Muscle layer of colon (tissue), 2 donors: ENCODE measurements around the gene ADPRHL1.

Experiments
- H3K27ac ChIP-seq: one replicate; pipeline ENCODE4 v1.7.0; 2013; ENCODE audit warnings: low read depth, mild to moderate bottlenecking, low read length, moderate library complexity
- H3K27me3 ChIP-seq, 2 donors: one replicate each; pipeline ENCODE4 v1.7.0; 2013; ENCODE audit warnings: low read length in 2 of 2, mild to moderate bottlenecking in 2 of 2; ENCODE audit not compliant: insufficient read depth in 2 of 2, control insufficient read depth in 1 of 2
- H3K36me3 ChIP-seq: one replicate; pipeline ENCODE4 v1.7.0; 2013; ENCODE audit warnings: mild to moderate bottlenecking, low read length; ENCODE audit not compliant: insufficient read depth
- H3K4me1 ChIP-seq: one replicate; pipeline ENCODE4 v1.7.0; 2013; ENCODE audit warnings: mild to moderate bottlenecking, low read length; ENCODE audit not compliant: insufficient read depth
- H3K4me3 ChIP-seq, 2 donors: one replicate each; pipeline ENCODE4 v1.7.0; 2013; ENCODE audit warnings: low read length in 2 of 2, low read depth in 1 of 2, mild to moderate bottlenecking in 1 of 2, moderate library complexity in 1 of 2
- H3K9ac ChIP-seq: one replicate; pipeline ENCODE4 v1.7.0; 2013; ENCODE audit warnings: low read length
- H3K9me3 ChIP-seq: one replicate; pipeline ENCODE4 v1.7.0; 2013; ENCODE audit warnings: mild to moderate bottlenecking, low read length
- donor health status: abdominal sarcoma.
- donor health status: Adenocarcinoma of cecum.

ADPRHL1 gene

GRCh38 chr13:113358653-113359190 lies 94.6 kb downstream of the ADPRHL1 start:
- H3K36me3 ChIP-seq, result no peaks in the 10 kb centered on the region
- no peaks in the 10 kb centered on the region for H3K4me1 ChIP-seq
- H3K4me3 ChIP-seq, result no peak overlapping the region
- no peak overlapping the region for H3K9ac ChIP-seq
- H3K9me3 ChIP-seq, result no peaks in the 10 kb centered on the region
- H3K27ac ChIP-seq, result no peak overlapping the region
- no peaks in the 10 kb centered on the region for H3K27me3 ChIP-seq

GRCh38 chr13:113357529-113357928 lies 95.8 kb downstream of the ADPRHL1 start:
- Histone ChIP-seq H3K27ac (no peak overlapping the region), H3K9ac (no peak overlapping the region), H3K36me3 (no peaks in the 10 kb centered on the region), H3K4me1 (no peaks in the 10 kb centered on the region), H3K9me3 (no peaks in the 10 kb centered on the region), H3K4me3 (no peak overlapping the region), H3K27me3 (no peaks in the 10 kb centered on the region)

- Histone ChIP-seq H3K9me3 (no peaks in the 10 kb centered on the region), H3K9ac (no peak overlapping the region), H3K4me1 (no peaks in the 10 kb centered on the region), H3K27ac (no peak overlapping the region), H3K27me3 (no peaks in the 10 kb centered on the region), H3K36me3 (no peaks in the 10 kb centered on the region), H3K4me3 (no peak overlapping the region)
These were observed 96.7 kb downstream of the ADPRHL1 start for GRCh38 chr13:113356596-113356995.

GRCh38 chr13:113355621-113356020 lies 97.7 kb downstream of the ADPRHL1 start:
- no peaks in the 10 kb centered on the region for H3K36me3 ChIP-seq
- no peak overlapping the region for H3K4me3 ChIP-seq
- no peaks in the 10 kb centered on the region for H3K4me1 ChIP-seq
- H3K9ac ChIP-seq, result no peak overlapping the region
- H3K27me3 ChIP-seq, result no peaks in the 10 kb centered on the region
- H3K9me3 ChIP-seq, result no peaks in the 10 kb centered on the region
- no peak overlapping the region for H3K27ac ChIP-seq

- Histone ChIP-seq H3K27ac (no peak overlapping the region), H3K4me1 (no peaks in the 10 kb centered on the region), H3K36me3 (no peaks in the 10 kb centered on the region), H3K4me3 (no peak overlapping the region), H3K9me3 (no peaks in the 10 kb centered on the region), H3K9ac (no peak overlapping the region), H3K27me3 (no peaks in the 10 kb centered on the region)
These were observed 98.3 kb downstream of the ADPRHL1 start for GRCh38 chr13:113354831-113355610.

GRCh38 chr13:113353254-113353653 lies 100.0 kb downstream of the ADPRHL1 start:
- peaks cover 4% of the 10 kb centered on the region for H3K36me3 ChIP-seq
- no peak overlapping the region for H3K9ac ChIP-seq
- H3K9me3 ChIP-seq, result no peaks in the 10 kb centered on the region
- no peaks in the 10 kb centered on the region for H3K4me1 ChIP-seq
- H3K27ac ChIP-seq, result no peak overlapping the region
- H3K4me3 ChIP-seq, result no peak overlapping the region
- H3K27me3 ChIP-seq, result no peaks in the 10 kb centered on the region

- H3K27me3 ChIP-seq, result no peaks in the 10 kb centered on the region
- no peak overlapping the region for H3K9ac ChIP-seq
- H3K4me1 ChIP-seq, result no peaks in the 10 kb centered on the region
- H3K4me3 ChIP-seq, result no peak overlapping the region
- no peak overlapping the region for H3K27ac ChIP-seq
- H3K9me3 ChIP-seq, result no peaks in the 10 kb centered on the region
- H3K36me3 ChIP-seq, result peaks cover 4% of the 10 kb centered on the region
These were observed 101.7 kb downstream of the ADPRHL1 start for GRCh38 chr13:113351514-113352026.

- no peaks in the 10 kb centered on the region for H3K4me1 ChIP-seq
- H3K36me3 ChIP-seq, result peaks cover 4% of the 10 kb centered on the region
- H3K9me3 ChIP-seq, result no peaks in the 10 kb centered on the region
- no peak overlapping the region for H3K27ac ChIP-seq
- no peak overlapping the region for H3K9ac ChIP-seq
- H3K27me3 ChIP-seq, result no peaks in the 10 kb centered on the region
- H3K4me3 ChIP-seq, result no peak overlapping the region
These were observed 102.4 kb downstream of the ADPRHL1 start for GRCh38 chr13:113350938-113351335.

- Histone ChIP-seq H3K9ac (no peak overlapping the region), H3K27me3 (no peaks in the 10 kb centered on the region), H3K9me3 (no peaks in the 10 kb centered on the region), H3K27ac (no peak overlapping the region), H3K4me3 (no peak overlapping the region), H3K4me1 (no peaks in the 10 kb centered on the region), H3K36me3 (peaks cover 4% of the 10 kb centered on the region)
These were observed 103.0 kb downstream of the ADPRHL1 start for GRCh38 chr13:113350065-113350937.
